Pulmonary artery endothelial cell (primary cell): ENCODE results near the gene ACSL4. TPM values are rescaled to one million over a fixed set of nuclear protein-coding genes. Genes with fewer than 3 reads are reported as not detected.

Experiments
- DNase-seq: peaks from one replicate; pipeline ENCODE4 v3.0.0-alpha.2; 2011; ENCODE audit warnings: low read depth, low spot score
- total RNA-seq: library from RNA; depleted of rRNA; stranded (reverse); fragments of >200 nt; gene quantifications from 2 replicates; pipeline ENCODE4 v1.2.3, GENCODE V29; 2014

ACSL4 gene
- total RNA-seq, 1 donor from 2014 or later, result 146 TPM

DNA sequence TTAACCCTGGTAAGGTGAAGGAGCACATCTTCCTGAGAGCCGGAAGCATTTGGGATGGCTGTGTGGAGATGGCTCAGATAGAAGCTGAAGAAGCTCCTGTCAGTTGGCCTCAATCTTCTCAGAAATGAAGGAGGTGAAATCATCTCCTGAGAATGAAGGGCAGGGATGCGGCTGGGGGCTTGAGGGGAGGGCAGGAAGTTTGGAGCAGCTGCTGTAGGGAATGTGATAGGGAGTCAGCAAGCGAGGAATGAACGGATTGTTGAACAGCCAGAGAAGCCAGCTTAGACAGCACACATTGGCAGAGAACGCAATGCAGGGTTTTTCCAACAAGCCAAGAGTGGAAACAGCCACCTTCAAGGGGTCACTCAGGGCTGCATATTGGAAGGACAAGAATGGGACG is 118.1 kb downstream of the ACSL4 start:
- DNase-seq, result no peak

DNA sequence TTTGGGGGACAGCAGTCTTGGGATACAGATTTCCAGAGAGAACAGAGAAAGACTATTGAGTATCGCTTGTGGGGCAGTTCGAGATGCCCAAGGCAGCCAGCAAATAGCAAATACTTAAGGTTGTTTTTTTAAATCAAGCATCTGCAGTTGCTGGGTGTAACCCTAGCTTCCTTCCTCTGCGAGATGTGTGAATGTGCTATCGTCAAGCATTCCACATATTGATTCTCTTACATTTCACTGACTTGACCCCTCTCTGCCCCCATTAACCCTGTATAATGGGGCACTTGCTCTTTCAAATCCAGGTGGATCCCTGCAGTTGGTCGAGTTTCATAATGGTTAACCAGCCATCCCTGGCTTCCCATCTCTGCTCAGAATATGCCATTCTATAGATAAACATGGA is 131.6 kb downstream of the ACSL4 start:
- no peak for DNase-seq

DNA sequence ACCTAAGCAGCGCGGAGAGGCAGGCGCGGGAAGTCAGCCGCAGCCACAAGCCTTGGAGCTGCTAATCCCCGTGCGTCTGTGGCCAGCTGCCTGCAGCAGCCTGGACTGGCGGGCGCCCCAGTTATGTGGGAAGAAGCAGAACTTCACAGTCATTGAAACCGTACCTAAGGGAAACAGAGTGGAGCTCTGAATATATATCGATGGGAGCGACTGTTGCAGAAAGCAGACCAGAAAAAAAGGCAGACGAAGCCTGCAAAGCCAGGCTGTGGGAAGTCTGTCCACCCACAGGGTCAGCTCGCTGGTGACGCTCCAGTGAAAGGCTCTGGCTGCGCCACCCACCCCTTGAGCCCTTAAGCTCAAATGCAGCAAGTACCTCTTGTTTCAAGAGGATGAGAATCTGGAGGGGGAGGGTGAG is 132.8 kb downstream of the ACSL4 start:
- no peak for DNase-seq

DNA sequence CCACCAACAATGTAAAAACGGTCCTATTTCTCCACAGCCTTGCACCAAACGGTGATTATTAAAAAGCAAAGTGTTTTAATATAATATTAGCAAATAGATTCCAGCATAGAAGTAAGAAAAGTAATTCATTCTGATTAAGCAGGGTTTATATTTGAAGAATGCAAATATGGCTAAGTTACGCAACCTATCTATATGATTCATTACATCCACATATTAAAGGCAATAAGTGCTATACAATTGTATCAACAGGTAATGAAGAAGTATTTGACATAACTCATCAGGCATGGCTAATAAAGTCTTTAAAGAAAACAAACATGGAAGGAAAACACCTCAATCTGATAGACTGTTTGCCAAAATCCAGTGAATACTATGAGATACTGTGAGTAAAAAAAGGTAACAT is 137.0 kb downstream of the ACSL4 start:
- no peak for DNase-seq

Other genes with a start within 250 kb of the ACSL4 start
- 6.4 and 6.5 TPM in 2 replicates for gene NXT2, start 196.4 kb downstream of the ACSL4 start, total RNA-seq
- gene KCNE5, start 108.1 kb downstream of the ACSL4 start, total RNA-seq, result 0.11 and 0.13 TPM in 2 replicates